ENCODE data around the gene RAB24. TPM values are rescaled to one million over a fixed set of nuclear protein-coding genes. Genes with fewer than 3 reads are reported as not detected.

RAB24 gene
- total RNA-seq, 1 experiment from 2014 or later, result 42.6 TPM

DNA sequence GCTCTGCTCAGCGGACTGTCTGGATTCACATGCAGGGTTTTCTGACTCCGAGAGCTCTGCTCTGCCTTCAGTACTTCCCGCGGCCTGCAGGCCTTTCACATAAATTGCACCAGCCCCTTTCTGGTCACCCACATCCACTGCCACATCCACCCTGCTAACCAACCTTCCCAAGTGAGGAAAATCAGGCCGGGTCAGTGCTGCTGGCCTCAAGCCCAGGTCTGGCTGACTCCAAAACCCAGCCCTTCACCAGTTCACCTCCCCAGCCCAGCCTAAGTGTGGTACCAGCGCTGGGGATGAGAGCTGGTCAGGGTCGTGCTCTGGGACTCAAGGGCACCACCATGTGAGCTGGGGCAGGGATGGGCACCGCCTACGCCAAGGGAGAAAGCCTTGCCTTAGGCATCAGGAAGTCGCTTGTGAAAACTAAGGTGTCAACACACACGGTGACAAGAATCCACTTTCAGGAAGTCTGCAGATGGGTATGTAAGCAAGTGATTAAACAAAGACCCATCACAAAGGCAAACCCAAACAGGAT, 35.7 kb upstream of the RAB24 start:
- H3K36me3 Mint-ChIP-seq (ENCODE audit: insufficient read depth, unreplicated experiment), result peaks cover 65% of the 10 kb centered on the region

DNA sequence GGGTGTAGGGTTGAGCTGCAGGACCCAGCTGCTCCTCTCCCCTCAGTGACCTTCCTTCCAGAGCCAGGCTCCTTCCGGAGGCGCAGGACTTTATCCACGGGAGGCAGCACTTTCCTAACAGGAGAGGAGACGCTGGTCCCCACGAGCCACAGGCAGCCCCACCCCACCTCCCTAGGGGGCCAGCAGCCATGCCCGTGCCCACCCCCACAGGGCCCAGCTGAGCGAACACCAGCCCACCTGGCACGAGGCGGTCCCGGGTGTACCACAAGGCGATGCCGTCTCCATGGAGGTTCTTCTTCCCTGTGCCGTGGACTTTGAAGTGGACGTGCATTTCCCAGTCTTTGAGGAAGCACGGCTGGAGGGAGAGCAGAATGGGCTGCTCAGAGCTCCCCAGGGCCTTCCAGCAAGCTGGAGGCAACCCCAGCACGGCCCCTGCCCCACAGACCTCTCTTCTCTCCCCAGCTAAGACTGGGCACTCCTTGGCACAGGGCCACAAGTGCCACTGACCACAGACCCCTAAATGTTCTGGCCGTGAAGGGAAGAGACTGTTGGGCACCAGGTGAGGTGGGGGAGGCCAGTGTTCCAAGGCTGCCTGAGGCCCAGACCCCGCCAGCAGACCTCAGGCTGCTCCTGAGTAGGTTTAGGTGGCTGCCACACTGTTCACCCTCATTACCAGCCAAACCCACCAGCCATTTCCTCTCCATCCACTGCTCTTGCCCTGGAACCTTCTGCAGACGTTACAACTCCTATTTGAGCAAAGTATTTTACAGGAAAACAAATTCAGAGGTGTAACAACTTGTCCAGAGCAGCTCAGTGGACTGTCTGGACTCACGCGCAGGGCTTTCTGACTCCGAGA, 35.0 kb upstream of the RAB24 start:
- no peak for DNase-seq (ENCODE audit: unreplicated experiment)
- Mint-ChIP-seq H3K27ac (ENCODE audit: low read depth, unreplicated experiment) (peak overlapping the region; percentile 36), H3K9me3 (ENCODE audit: unreplicated experiment) (no peaks in the 10 kb centered on the region), H3K36me3 (ENCODE audit: insufficient read depth, unreplicated experiment) (peaks cover 72% of the 10 kb centered on the region), H3K4me3 (ENCODE audit: unreplicated experiment) (no peak overlapping the region), H3K4me1 (ENCODE audit: insufficient read depth, unreplicated experiment) (peaks cover 10% of the 10 kb centered on the region), H3K27me3 (ENCODE audit: insufficient read depth, unreplicated experiment) (no peaks in the 10 kb centered on the region)
- CTCF ChIA-PET, result interaction anchor here (0.6 to 1.4 kb wide), 4 partner anchors 10 to 52 kb away, joined by 3 read pairs; no protein-coding TSS in a partner anchor
- POLR2A ChIA-PET, result interaction anchor here (0.6 kb wide), 1 partner anchor 441 kb away, joined by 3 read pairs; no protein-coding TSS in a partner anchor
- no TSS peak for BruUV-seq (replicated peaks)
- TF ChIP-seq, protein P1, sequence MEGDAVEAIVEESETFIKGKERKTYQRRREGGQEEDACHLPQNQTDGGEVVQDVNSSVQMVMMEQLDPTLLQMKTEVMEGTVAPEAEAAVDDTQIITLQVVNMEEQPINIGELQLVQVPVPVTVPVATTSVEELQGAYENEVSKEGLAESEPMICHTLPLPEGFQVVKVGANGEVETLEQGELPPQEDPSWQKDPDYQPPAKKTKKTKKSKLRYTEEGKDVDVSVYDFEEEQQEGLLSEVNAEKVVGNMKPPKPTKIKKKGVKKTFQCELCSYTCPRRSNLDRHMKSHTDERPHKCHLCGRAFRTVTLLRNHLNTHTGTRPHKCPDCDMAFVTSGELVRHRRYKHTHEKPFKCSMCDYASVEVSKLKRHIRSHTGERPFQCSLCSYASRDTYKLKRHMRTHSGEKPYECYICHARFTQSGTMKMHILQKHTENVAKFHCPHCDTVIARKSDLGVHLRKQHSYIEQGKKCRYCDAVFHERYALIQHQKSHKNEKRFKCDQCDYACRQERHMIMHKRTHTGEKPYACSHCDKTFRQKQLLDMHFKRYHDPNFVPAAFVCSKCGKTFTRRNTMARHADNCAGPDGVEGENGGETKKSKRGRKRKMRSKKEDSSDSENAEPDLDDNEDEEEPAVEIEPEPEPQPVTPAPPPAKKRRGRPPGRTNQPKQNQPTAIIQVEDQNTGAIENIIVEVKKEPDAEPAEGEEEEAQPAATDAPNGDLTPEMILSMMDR (IDR thresholded peaks at IDR 0.05; ENCODE audit: unreplicated experiment), result no peak
- intact Hi-C loops (cut with micrococcal nuclease), result no loop called here

More for the DNA sequence above, 35.7 kb upstream of the RAB24 start:
- no TSS peak for BruUV-seq (replicated peaks)
- Mint-ChIP-seq H3K4me1 (ENCODE audit: insufficient read depth, unreplicated experiment) (peaks cover 13% of the 10 kb centered on the region), H3K27me3 (ENCODE audit: insufficient read depth, unreplicated experiment) (no peaks in the 10 kb centered on the region), H3K9me3 (ENCODE audit: unreplicated experiment) (no peaks in the 10 kb centered on the region), H3K4me3 (ENCODE audit: unreplicated experiment) (no peak overlapping the region), H3K27ac (ENCODE audit: low read depth, unreplicated experiment) (peak overlapping the region; percentile 36)
- no peak for DNase-seq (ENCODE audit: unreplicated experiment)
- TF ChIP-seq, protein P1 (IDR thresholded peaks at IDR 0.05; ENCODE audit: unreplicated experiment), result no peak
- ChIA-PET POLR2A (interaction anchor here (0.6 kb wide), 1 partner anchor 441 kb away, joined by 3 read pairs; no protein-coding TSS in a partner anchor), CTCF (interaction anchor here (0.6 to 1.4 kb wide), 3 partner anchors 11 to 52 kb away, joined by 3 read pairs; no protein-coding TSS in a partner anchor)
- intact Hi-C loops (cut with micrococcal nuclease), result no loop called here

DNA sequence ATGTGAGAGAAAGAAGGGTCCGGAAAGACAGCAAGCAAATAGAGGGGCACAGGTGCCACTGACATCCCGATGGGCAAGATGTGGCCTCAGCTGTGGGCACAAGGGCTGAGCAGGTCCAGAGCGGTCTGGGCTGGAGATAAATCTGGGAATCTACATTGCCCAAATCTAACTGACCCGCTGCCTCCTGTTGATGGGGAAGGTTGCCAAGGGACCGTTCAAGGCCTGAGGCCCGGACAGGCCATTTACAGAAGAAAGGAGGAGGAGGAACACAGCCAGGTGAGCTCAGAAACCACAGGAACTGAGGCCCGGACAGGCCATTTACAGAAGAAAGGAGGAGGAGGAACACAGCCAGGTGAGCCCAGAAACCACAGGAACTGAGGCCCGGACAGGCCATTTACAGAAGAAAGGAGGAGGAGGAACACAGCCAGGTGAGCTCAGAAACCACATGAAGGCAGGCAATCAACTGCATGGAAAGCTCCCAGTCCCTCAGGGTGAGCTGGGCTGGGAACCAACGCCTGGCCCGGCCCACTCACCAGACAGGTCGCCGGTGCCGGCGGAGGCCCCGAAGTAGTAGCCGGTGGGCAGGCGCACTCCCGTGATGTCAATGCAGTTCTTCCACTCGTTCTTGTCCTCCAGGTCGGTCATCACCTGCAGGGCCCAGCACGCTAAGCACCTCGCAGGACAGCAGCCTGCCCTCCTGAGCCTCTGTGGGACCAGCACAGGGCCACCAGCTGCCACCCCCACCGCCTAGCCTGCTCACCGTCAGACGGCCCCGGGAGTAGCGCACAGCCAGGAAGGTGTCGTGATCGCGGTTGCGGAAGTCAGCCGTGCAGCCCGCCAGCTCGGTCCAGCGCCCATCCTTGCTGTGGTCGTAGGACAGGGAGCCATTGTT, 33.3 kb upstream of the RAB24 start:
- no peak for DNase-seq (ENCODE audit: unreplicated experiment)
- no TSS peak for BruUV-seq (replicated peaks)
- Mint-ChIP-seq H3K27me3 (ENCODE audit: insufficient read depth, unreplicated experiment) (no peaks in the 10 kb centered on the region), H3K4me1 (ENCODE audit: insufficient read depth, unreplicated experiment) (peaks cover 8% of the 10 kb centered on the region), H3K36me3 (ENCODE audit: insufficient read depth, unreplicated experiment) (peaks cover 73% of the 10 kb centered on the region), H3K9me3 (ENCODE audit: unreplicated experiment) (no peaks in the 10 kb centered on the region), H3K4me3 (ENCODE audit: unreplicated experiment) (no peak overlapping the region), H3K27ac (ENCODE audit: low read depth, unreplicated experiment) (peak overlapping the region; percentile 2)
- POLR2A ChIA-PET, result no interaction called here
- CTCF ChIA-PET, result interaction anchor here (1.2 to 1.7 kb wide), 4 partner anchors 19 to 53 kb away, joined by 3 to 5 read pairs (median 4); no protein-coding TSS in a partner anchor
- TF ChIP-seq, protein P1 (IDR thresholded peaks at IDR 0.05; ENCODE audit: unreplicated experiment), result no peak
- intact Hi-C loops (cut with micrococcal nuclease), result no loop called here
